ENCODE measurements around the gene YJU2.
A peak's percentile ranks its signal among the peaks of the same experiment; 100 is the strongest.

The YJU2 gene

GRCh38 chr19:4256563-4256962 lies 9.7 kb downstream of the YJU2 start:
- no peaks in the 10 kb centered on the region for H3K9me3 ChIP-seq (ENCODE audit: control insufficient read depth, insufficient read depth, low read length)
- H3K27ac ChIP-seq (ENCODE audit: low read depth, low read length), result no peak overlapping the region
- TF ChIP-seq, protein P1, sequence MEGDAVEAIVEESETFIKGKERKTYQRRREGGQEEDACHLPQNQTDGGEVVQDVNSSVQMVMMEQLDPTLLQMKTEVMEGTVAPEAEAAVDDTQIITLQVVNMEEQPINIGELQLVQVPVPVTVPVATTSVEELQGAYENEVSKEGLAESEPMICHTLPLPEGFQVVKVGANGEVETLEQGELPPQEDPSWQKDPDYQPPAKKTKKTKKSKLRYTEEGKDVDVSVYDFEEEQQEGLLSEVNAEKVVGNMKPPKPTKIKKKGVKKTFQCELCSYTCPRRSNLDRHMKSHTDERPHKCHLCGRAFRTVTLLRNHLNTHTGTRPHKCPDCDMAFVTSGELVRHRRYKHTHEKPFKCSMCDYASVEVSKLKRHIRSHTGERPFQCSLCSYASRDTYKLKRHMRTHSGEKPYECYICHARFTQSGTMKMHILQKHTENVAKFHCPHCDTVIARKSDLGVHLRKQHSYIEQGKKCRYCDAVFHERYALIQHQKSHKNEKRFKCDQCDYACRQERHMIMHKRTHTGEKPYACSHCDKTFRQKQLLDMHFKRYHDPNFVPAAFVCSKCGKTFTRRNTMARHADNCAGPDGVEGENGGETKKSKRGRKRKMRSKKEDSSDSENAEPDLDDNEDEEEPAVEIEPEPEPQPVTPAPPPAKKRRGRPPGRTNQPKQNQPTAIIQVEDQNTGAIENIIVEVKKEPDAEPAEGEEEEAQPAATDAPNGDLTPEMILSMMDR (IDR thresholded peaks at IDR 0.05; ENCODE audit: low read depth, low read length, poor library complexity, severe bottlenecking), result peak; percentile 71
- TF ChIP-seq EZH2phosphoT487 (IDR thresholded peaks at IDR 0.05; ENCODE audit: borderline replicate concordance, low read length), result no peak
- no peaks in the 10 kb centered on the region for H3K9me2 ChIP-seq (replicated peaks; ENCODE audit: control insufficient read depth, low read length)
- no peaks in the 10 kb centered on the region for H4K20me1 ChIP-seq (ENCODE audit: control insufficient read depth, insufficient read depth, low read depth, low read length)
- no peaks in the 10 kb centered on the region for H3F3A ChIP-seq (ENCODE audit: control insufficient read depth, insufficient read depth)
- H3K27me3 ChIP-seq (ENCODE audit: control insufficient read depth, low read length), result no peaks in the 10 kb centered on the region
- H3K4me2 ChIP-seq (ENCODE audit: low read length), result no peak overlapping the region
- H3K36me3 ChIP-seq (ENCODE audit: control insufficient read depth, low read length), result peaks cover 66% of the 10 kb centered on the region
- no peak overlapping the region for H3K4me3 ChIP-seq (ENCODE audit: low read length)
- no peaks in the 10 kb centered on the region for H3K4me1 ChIP-seq (ENCODE audit: control insufficient read depth, low read length)
- H3K79me2 ChIP-seq (ENCODE audit: control insufficient read depth, low read length), result no peaks in the 10 kb centered on the region

DNA sequence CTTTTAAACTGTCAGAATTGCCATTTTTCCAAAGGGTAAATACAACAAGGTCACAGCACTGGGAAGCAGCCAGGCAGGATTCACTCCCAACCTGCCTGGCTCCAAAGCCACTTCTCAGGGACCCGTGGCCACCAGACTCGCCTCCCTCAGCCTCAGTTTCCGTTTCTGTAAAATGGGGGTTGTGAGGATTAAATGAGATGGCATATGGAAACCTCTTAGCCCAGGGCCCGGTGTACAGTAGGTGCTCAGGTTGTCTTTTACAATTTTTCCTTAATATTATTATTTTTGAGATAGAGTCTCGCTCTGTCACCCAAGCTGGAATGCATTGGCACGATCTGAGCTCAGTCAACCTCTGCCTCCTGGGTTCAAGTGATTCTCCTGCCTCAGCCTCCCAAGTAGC lies 10.1 kb downstream of the YJU2 start:
- Histone ChIP-seq H3K36me3 (ENCODE audit: control insufficient read depth, low read length) (peaks cover 64% of the 10 kb centered on the region), H4K20me1 (ENCODE audit: control insufficient read depth, insufficient read depth, low read depth, low read length) (no peaks in the 10 kb centered on the region), H3K27ac (ENCODE audit: low read depth, low read length) (no peak overlapping the region), H3K27me3 (ENCODE audit: control insufficient read depth, low read length) (no peaks in the 10 kb centered on the region), H3K4me3 (ENCODE audit: low read length) (no peak overlapping the region), H3F3A (ENCODE audit: control insufficient read depth, insufficient read depth) (no peaks in the 10 kb centered on the region), H3K4me2 (ENCODE audit: low read length) (no peak overlapping the region), H3K9me2 (replicated peaks; ENCODE audit: control insufficient read depth, low read length) (no peaks in the 10 kb centered on the region), H3K9me3 (ENCODE audit: control insufficient read depth, insufficient read depth, low read length) (no peaks in the 10 kb centered on the region), H3K4me1 (ENCODE audit: control insufficient read depth, low read length) (no peaks in the 10 kb centered on the region), H3K79me2 (ENCODE audit: control insufficient read depth, low read length) (no peaks in the 10 kb centered on the region)
- no peak for TF ChIP-seq EZH2phosphoT487 (IDR thresholded peaks at IDR 0.05; ENCODE audit: borderline replicate concordance, low read length)
- TF ChIP-seq, protein P1 (IDR thresholded peaks at IDR 0.05; ENCODE audit: low read depth, low read length, poor library complexity, severe bottlenecking), result no peak

GRCh38 chr19:4258181-4258580 lies 11.3 kb downstream of the YJU2 start:
- Histone ChIP-seq H3K27me3 (ENCODE audit: control insufficient read depth, low read length) (no peaks in the 10 kb centered on the region), H3K36me3 (ENCODE audit: control insufficient read depth, low read length) (peaks cover 62% of the 10 kb centered on the region), H3K9me2 (replicated peaks; ENCODE audit: control insufficient read depth, low read length) (no peaks in the 10 kb centered on the region), H3K27ac (ENCODE audit: low read depth, low read length) (no peak overlapping the region), H4K20me1 (ENCODE audit: control insufficient read depth, insufficient read depth, low read depth, low read length) (no peaks in the 10 kb centered on the region), H3K4me1 (ENCODE audit: control insufficient read depth, low read length) (no peaks in the 10 kb centered on the region), H3K79me2 (ENCODE audit: control insufficient read depth, low read length) (no peaks in the 10 kb centered on the region), H3K4me2 (ENCODE audit: low read length) (no peak overlapping the region), H3F3A (ENCODE audit: control insufficient read depth, insufficient read depth) (no peaks in the 10 kb centered on the region), H3K4me3 (ENCODE audit: low read length) (no peak overlapping the region), H3K9me3 (ENCODE audit: control insufficient read depth, insufficient read depth, low read length) (no peaks in the 10 kb centered on the region)
- TF ChIP-seq, protein P1 (IDR thresholded peaks at IDR 0.05; ENCODE audit: low read depth, low read length, poor library complexity, severe bottlenecking), result no peak
- no peak for TF ChIP-seq EZH2phosphoT487 (IDR thresholded peaks at IDR 0.05; ENCODE audit: borderline replicate concordance, low read length)

Measured in DOHH2 (cell line).